ENCODE results near the gene RALB. TPM values are rescaled to one million over a fixed set of nuclear protein-coding genes. Genes with fewer than 3 reads are reported as not detected.

RALB gene
- total and polyA plus RNA-seq, 8 donors = 26.3 to 87.4 (median 41.5) TPM

GRCh38 chr2:120246546-120247300 is 5.9 kb upstream of the RALB start:
- Histone ChIP-seq H3K27ac (no peak overlapping the region), H3K36me3 (no peaks in the 10 kb centered on the region), H3K9me3 (no peaks in the 10 kb centered on the region), H3K4me3 (no peak overlapping the region), H3K4me1 (peaks cover 0 to 21% (median 13%) of the 10 kb centered on the region in 4 donors), H3K27me3 (no peaks in the 10 kb centered on the region)
- no peak for DNase-seq
- 77 to 83% (median 78%) methylated on average over 20 of the region's 20 CpGs for WGBS, 5 donors
- intact Hi-C loops (cut with DNase I; ENCODE audit: low total_unique reads) = no loop called here
- no peak for TF ChIP-seq EP300 (IDR thresholded peaks at IDR 0.05)
- no peak for TF ChIP-seq CTCF (IDR thresholded peaks at IDR 0.05)
- TF ChIP-seq POLR2AphosphoS5 (IDR thresholded peaks at IDR 0.05) = no peak
- TF ChIP-seq POLR2A (IDR thresholded peaks at IDR 0.05) = no peak

- no peak overlapping the region for H3K27ac ChIP-seq
- WGBS, 5 donors = 76 to 91% (median 83%) methylated on average over 6 of the region's 6 CpGs
- peaks cover 0 to 26% (median 15%) of the 10 kb centered on the region in 4 donors for H3K4me1 ChIP-seq
- TF ChIP-seq EP300 (IDR thresholded peaks at IDR 0.05) (no peak), POLR2A (IDR thresholded peaks at IDR 0.05) (no peak), POLR2AphosphoS5 (IDR thresholded peaks at IDR 0.05) (no peak), CTCF (IDR thresholded peaks at IDR 0.05) (no peak)
- intact Hi-C loops (cut with DNase I; ENCODE audit: low total_unique reads) = no loop called here
- no peaks in the 10 kb centered on the region for H3K36me3 ChIP-seq
- H3K9me3 ChIP-seq = no peaks in the 10 kb centered on the region
- no peak overlapping the region for H3K4me3 ChIP-seq
- H3K27me3 ChIP-seq = no peaks in the 10 kb centered on the region
- no peak for DNase-seq
Observed at GRCh38 chr2:120247851-120248250, 4.8 kb upstream of the RALB start.

GRCh38 chr2:120250640-120251039 is 2.0 kb upstream of the RALB start:
- intact Hi-C loops (cut with DNase I; ENCODE audit: low total_unique reads) = no loop called here
- H3K4me1 ChIP-seq = peaks cover 8 to 35% (median 23%) of the 10 kb centered on the region in 4 donors
- no peaks in the 10 kb centered on the region for H3K36me3 ChIP-seq
- TF ChIP-seq CTCF (IDR thresholded peaks at IDR 0.05) (no peak), EP300 (IDR thresholded peaks at IDR 0.05) (no peak), POLR2A (IDR thresholded peaks at IDR 0.05) (no peak)
- 66 to 95% (median 88%) methylated on average over 4 of the region's 4 CpGs for WGBS, 5 donors
- no peaks in the 10 kb centered on the region for H3K9me3 ChIP-seq
- no peaks in the 10 kb centered on the region for H3K27me3 ChIP-seq
- no peak for DNase-seq
- no peak overlapping the region for H3K27ac ChIP-seq
- H3K4me3 ChIP-seq = no peak overlapping the region

GRCh38 chr2:120251078-120251477 is 1.6 kb upstream of the RALB start:
- no peaks in the 10 kb centered on the region for H3K27me3 ChIP-seq
- H3K36me3 ChIP-seq = no peaks in the 10 kb centered on the region
- intact Hi-C loops (cut with DNase I; ENCODE audit: low total_unique reads) = no loop called here
- 77 to 95% (median 78%) methylated on average over 3 of the region's 3 CpGs for WGBS, 5 donors
- no peaks in the 10 kb centered on the region for H3K9me3 ChIP-seq
- no peak overlapping the region for H3K4me3 ChIP-seq
- no peak for DNase-seq
- no peak overlapping the region for H3K27ac ChIP-seq
- peaks cover 8 to 32% (median 22%) of the 10 kb centered on the region in 4 donors for H3K4me1 ChIP-seq
- TF ChIP-seq POLR2AphosphoS5 (IDR thresholded peaks at IDR 0.05) (no peak), POLR2A (IDR thresholded peaks at IDR 0.05) (no peak), CTCF (IDR thresholded peaks at IDR 0.05) (no peak), EP300 (IDR thresholded peaks at IDR 0.05) (no peak)

Measured in stomach (tissue), 9 donors.